ENCODE data around the gene IMP4. TPM values are rescaled to one million over a fixed set of nuclear protein-coding genes. Genes with fewer than 3 reads are reported as not detected.

Gene IMP4
- total RNA-seq, 1 donor, result 55.7 TPM

- no peak for DNase-seq (ENCODE audit: insufficient read length, low spot score, missing footprints)
- Histone ChIP-seq H4K20me1 (ENCODE audit: insufficient read depth, low read length) (no peaks in the 10 kb centered on the region), H3K36me3 (ENCODE audit: insufficient read depth, low read length) (no peaks in the 10 kb centered on the region), H3K4me3 (ENCODE audit: insufficient read depth, low read length) (no peak overlapping the region), H3K4me2 (ENCODE audit: insufficient read depth, low read length) (no peak overlapping the region), H3K27me3 (ENCODE audit: insufficient read depth, low read length) (no peaks in the 10 kb centered on the region), H3K9me3 (ENCODE audit: low read depth, low read length) (no peaks in the 10 kb centered on the region), H3K4me1 (ENCODE audit: insufficient read depth, low read length) (no peaks in the 10 kb centered on the region), H2AFZ (ENCODE audit: low read length) (no peak overlapping the region), H3K79me2 (ENCODE audit: insufficient read depth, low read length) (no peaks in the 10 kb centered on the region), H3K27ac (ENCODE audit: low read depth, low read length) (no peak overlapping the region)
- TF ChIP-seq CTCF (IDR thresholded peaks at IDR 0.05; ENCODE audit: extremely low read depth, low read depth, low read length), result no peak
Measured at GRCh38 chr2:130318906-130319305, 23.8 kb upstream of the IMP4 start.

- Histone ChIP-seq H4K20me1 (ENCODE audit: insufficient read depth, low read length) (no peaks in the 10 kb centered on the region), H3K4me2 (ENCODE audit: insufficient read depth, low read length) (no peak overlapping the region), H3K27ac (ENCODE audit: low read depth, low read length) (no peak overlapping the region), H3K9me3 (ENCODE audit: low read depth, low read length) (no peaks in the 10 kb centered on the region), H3K4me3 (ENCODE audit: insufficient read depth, low read length) (no peak overlapping the region), H3K79me2 (ENCODE audit: insufficient read depth, low read length) (no peaks in the 10 kb centered on the region), H2AFZ (ENCODE audit: low read length) (no peak overlapping the region), H3K4me1 (ENCODE audit: insufficient read depth, low read length) (no peaks in the 10 kb centered on the region), H3K27me3 (ENCODE audit: insufficient read depth, low read length) (no peaks in the 10 kb centered on the region), H3K36me3 (ENCODE audit: insufficient read depth, low read length) (no peaks in the 10 kb centered on the region)
- no peak for TF ChIP-seq CTCF (IDR thresholded peaks at IDR 0.05; ENCODE audit: extremely low read depth, low read depth, low read length)
- DNase-seq (ENCODE audit: insufficient read length, low spot score, missing footprints), result no peak
Measured at GRCh38 chr2:130319536-130319935, 23.2 kb upstream of the IMP4 start.

GRCh38 chr2:130327703-130328527, 14.8 kb upstream of the IMP4 start:
- peak overlapping the region; percentile 41 for H3K4me3 ChIP-seq (ENCODE audit: insufficient read depth, low read length)
- no peaks in the 10 kb centered on the region for H3K36me3 ChIP-seq (ENCODE audit: insufficient read depth, low read length)
- peaks cover 9% of the 10 kb centered on the region for H3K4me1 ChIP-seq (ENCODE audit: insufficient read depth, low read length)
- no peak for DNase-seq (ENCODE audit: insufficient read length, low spot score, missing footprints)
- no peak for TF ChIP-seq CTCF (IDR thresholded peaks at IDR 0.05; ENCODE audit: extremely low read depth, low read depth, low read length)
- H3K27me3 ChIP-seq (ENCODE audit: insufficient read depth, low read length), result peaks cover 8% of the 10 kb centered on the region
- no peaks in the 10 kb centered on the region for H3K79me2 ChIP-seq (ENCODE audit: insufficient read depth, low read length)
- no peak overlapping the region for H3K27ac ChIP-seq (ENCODE audit: low read depth, low read length)
- H3K4me2 ChIP-seq (ENCODE audit: insufficient read depth, low read length), result peak overlapping the region; percentile 69
- H4K20me1 ChIP-seq (ENCODE audit: insufficient read depth, low read length), result no peaks in the 10 kb centered on the region
- H3K9me3 ChIP-seq (ENCODE audit: low read depth, low read length), result no peaks in the 10 kb centered on the region
- H2AFZ ChIP-seq (ENCODE audit: low read length), result peak overlapping the region; percentile 76

- Histone ChIP-seq H3K27ac (ENCODE audit: low read depth, low read length) (no peak overlapping the region), H2AFZ (ENCODE audit: low read length) (peak overlapping the region; percentile 76), H4K20me1 (ENCODE audit: insufficient read depth, low read length) (no peaks in the 10 kb centered on the region), H3K36me3 (ENCODE audit: insufficient read depth, low read length) (no peaks in the 10 kb centered on the region), H3K27me3 (ENCODE audit: insufficient read depth, low read length) (peaks cover 8% of the 10 kb centered on the region), H3K4me2 (ENCODE audit: insufficient read depth, low read length) (no peak overlapping the region), H3K79me2 (ENCODE audit: insufficient read depth, low read length) (no peaks in the 10 kb centered on the region), H3K4me3 (ENCODE audit: insufficient read depth, low read length) (no peak overlapping the region), H3K9me3 (ENCODE audit: low read depth, low read length) (no peaks in the 10 kb centered on the region), H3K4me1 (ENCODE audit: insufficient read depth, low read length) (peaks cover 9% of the 10 kb centered on the region)
- no peak for TF ChIP-seq CTCF (IDR thresholded peaks at IDR 0.05; ENCODE audit: extremely low read depth, low read depth, low read length)
- no peak for DNase-seq (ENCODE audit: insufficient read length, low spot score, missing footprints)
Measured at GRCh38 chr2:130328710-130329109, 14.0 kb upstream of the IMP4 start.

All from osteoblast (primary cell).